Activated naive CD8-positive, alpha-beta T cell (primary cell): ENCODE results near the gene YWHAQ.
"Not testable (repeated sequence)": the region's sequence is repeated elsewhere in the genome, so short reads cannot be mapped to it uniquely, and the experiment has no call there.

ENCODE experiments used
- H3K27ac Mint-ChIP-seq: one replicate; pipeline ENCODE4 v1.8.0; 2021; ENCODE audit warnings: mixed read lengths
- H3K27me3 Mint-ChIP-seq: one replicate; pipeline ENCODE4 v1.8.0; 2021; ENCODE audit warnings: mixed read lengths
- H3K36me3 Mint-ChIP-seq: one replicate; pipeline ENCODE4 v1.8.0; 2021; ENCODE audit warnings: mixed read lengths
- H3K4me1 Mint-ChIP-seq: one replicate; pipeline ENCODE4 v1.8.0; 2021; ENCODE audit warnings: low read depth, mixed read lengths
- H3K4me3 Mint-ChIP-seq: one replicate; pipeline ENCODE4 v1.8.0; 2021; ENCODE audit warnings: mild to moderate bottlenecking, mixed read lengths
- H3K9me3 Mint-ChIP-seq: one replicate; pipeline ENCODE4 v1.8.0; 2021; ENCODE audit warnings: low read depth, mixed read lengths

Gene YWHAQ

DNA sequence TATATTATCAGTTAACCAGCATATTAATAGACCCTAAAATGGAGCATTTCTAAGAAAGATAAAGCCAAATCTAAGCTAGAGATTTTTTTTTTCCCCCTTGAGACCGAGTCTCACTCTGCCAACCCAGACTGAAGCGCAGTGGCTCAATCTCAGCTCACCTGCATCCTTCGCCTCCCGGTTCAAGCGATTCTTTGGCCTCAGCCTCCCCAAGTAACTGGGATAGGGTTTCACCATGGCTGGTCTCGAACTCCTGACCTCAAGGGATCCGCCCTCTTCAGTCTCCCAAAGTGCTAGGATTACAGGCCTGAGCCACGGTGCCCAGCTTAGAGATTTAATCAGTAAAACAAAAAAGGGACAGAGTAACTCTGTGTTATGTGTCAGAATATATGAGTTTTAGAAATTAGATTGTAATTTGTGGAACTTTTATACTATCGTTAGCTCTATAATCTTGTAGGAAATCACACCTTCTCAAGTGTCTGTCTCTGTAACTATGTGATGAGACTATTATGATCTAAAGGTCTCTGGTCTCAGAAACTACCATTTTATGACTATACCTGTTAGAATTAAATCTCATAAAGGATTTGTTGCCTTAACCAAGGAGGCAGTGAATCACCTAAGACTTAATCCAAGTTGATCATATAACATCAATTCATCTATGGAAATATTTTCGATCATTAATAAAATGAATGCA, 34.0 kb downstream of the YWHAQ start:
- H3K27me3 Mint-ChIP-seq = no peaks in the 10 kb centered on the region
- H3K27ac Mint-ChIP-seq = peak overlapping the region; percentile 95
- peak overlapping the region; percentile 57 for H3K4me3 Mint-ChIP-seq
- H3K36me3 Mint-ChIP-seq = peaks cover 25% of the 10 kb centered on the region
- peaks cover 57% of the 10 kb centered on the region for H3K4me1 Mint-ChIP-seq
- H3K9me3 Mint-ChIP-seq = peaks cover 9% of the 10 kb centered on the region

DNA sequence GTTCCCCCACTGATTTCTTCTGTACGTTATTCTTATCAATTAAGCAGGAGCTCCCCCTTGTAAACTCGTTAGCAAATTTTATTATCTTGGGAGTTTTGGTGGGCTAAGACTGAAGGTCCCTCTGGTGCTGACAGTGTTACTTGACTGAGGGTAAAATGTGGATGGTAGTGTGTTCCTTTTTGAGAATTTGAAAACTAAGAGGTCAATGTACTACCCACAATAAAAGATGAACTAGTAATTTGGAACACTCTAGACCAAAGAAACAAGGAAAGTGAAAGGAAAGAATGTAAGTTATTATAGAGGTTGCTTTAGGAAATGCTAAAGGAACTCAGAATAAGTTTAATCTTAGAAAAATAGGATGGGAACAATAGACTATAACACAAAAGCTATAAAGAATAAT, 35.1 kb downstream of the YWHAQ start:
- Mint-ChIP-seq H3K4me3 (peak overlapping the region; percentile 70), H3K9me3 (peaks cover 9% of the 10 kb centered on the region), H3K27me3 (no peaks in the 10 kb centered on the region), H3K4me1 (peaks cover 67% of the 10 kb centered on the region), H3K36me3 (peaks cover 27% of the 10 kb centered on the region), H3K27ac (peak overlapping the region; percentile 95)

GRCh38 chr2:9595256-9595655, 35.5 kb downstream of the YWHAQ start:
- H3K27ac Mint-ChIP-seq = peak overlapping the region; percentile 95
- not testable (repeated sequence) for H3K27me3 Mint-ChIP-seq, H3K9me3 Mint-ChIP-seq
- peaks cover 71% of the 10 kb centered on the region for H3K4me1 Mint-ChIP-seq
- H3K4me3 Mint-ChIP-seq = peak overlapping the region; percentile 64
- peaks cover 27% of the 10 kb centered on the region for H3K36me3 Mint-ChIP-seq

GRCh38 chr2:9594366-9595054, 36.3 kb downstream of the YWHAQ start:
- Mint-ChIP-seq H3K4me1 (peaks cover 70% of the 10 kb centered on the region), H3K27me3 (no peaks in the 10 kb centered on the region), H3K9me3 (peaks cover 1% of the 10 kb centered on the region), H3K4me3 (peak overlapping the region; percentile 64), H3K27ac (peak overlapping the region; percentile 95), H3K36me3 (peaks cover 24% of the 10 kb centered on the region)

DNA sequence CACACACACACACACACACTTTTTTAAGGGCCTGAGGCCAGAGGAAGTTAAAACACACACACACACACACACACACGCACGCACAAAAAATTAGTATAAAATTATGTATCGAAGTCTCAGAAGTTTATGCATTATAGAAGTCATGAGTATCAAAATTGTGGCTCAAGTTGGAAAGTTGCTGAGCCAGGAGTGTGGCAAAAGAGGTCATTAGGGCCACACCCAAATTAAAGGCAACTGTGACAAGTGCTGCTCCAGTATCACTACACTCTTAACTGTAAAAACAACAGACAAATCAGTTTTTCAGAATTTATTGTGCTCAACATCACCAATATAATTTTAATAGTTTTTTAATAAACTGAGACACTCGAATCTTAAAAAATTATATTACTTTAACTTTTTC, 36.9 kb downstream of the YWHAQ start:
- H3K27me3 Mint-ChIP-seq = no peaks in the 10 kb centered on the region
- H3K36me3 Mint-ChIP-seq = peaks cover 18% of the 10 kb centered on the region
- no peaks in the 10 kb centered on the region for H3K9me3 Mint-ChIP-seq
- peak overlapping the region; percentile 95 for H3K27ac Mint-ChIP-seq
- H3K4me1 Mint-ChIP-seq = peaks cover 67% of the 10 kb centered on the region
- peak overlapping the region; percentile 64 for H3K4me3 Mint-ChIP-seq

DNA sequence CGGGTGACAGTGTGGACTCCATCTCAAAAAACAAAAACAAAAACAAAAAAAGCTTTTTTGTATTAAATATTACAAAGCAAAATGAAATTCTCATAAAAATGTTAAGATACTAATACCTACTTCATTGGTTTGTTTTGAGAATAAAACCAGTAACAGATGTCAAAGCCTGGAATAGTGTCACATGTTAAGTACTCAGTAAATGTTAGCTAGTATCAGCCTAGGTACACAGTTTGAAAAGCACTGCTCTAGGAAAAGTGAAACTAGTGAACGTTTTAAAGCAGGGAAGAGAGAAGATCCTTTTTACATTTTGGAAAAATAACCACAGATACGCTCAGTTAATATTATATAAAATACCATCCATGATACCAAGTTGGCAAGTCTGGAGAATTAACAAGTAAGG, 38.1 kb downstream of the YWHAQ start:
- no peaks in the 10 kb centered on the region for H3K9me3 Mint-ChIP-seq
- no peaks in the 10 kb centered on the region for H3K27me3 Mint-ChIP-seq
- H3K27ac Mint-ChIP-seq = peak overlapping the region; percentile 91
- peak overlapping the region; percentile 28 for H3K4me3 Mint-ChIP-seq
- H3K4me1 Mint-ChIP-seq = peaks cover 59% of the 10 kb centered on the region
- H3K36me3 Mint-ChIP-seq = peaks cover 15% of the 10 kb centered on the region

- no peaks in the 10 kb centered on the region for H3K9me3 Mint-ChIP-seq
- H3K4me1 Mint-ChIP-seq = peaks cover 45% of the 10 kb centered on the region
- peak overlapping the region; percentile 91 for H3K27ac Mint-ChIP-seq
- H3K27me3 Mint-ChIP-seq = no peaks in the 10 kb centered on the region
- H3K4me3 Mint-ChIP-seq = peak overlapping the region; percentile 20
- peaks cover 16% of the 10 kb centered on the region for H3K36me3 Mint-ChIP-seq
Observed at GRCh38 chr2:9590641-9591040, 40.2 kb downstream of the YWHAQ start.

DNA sequence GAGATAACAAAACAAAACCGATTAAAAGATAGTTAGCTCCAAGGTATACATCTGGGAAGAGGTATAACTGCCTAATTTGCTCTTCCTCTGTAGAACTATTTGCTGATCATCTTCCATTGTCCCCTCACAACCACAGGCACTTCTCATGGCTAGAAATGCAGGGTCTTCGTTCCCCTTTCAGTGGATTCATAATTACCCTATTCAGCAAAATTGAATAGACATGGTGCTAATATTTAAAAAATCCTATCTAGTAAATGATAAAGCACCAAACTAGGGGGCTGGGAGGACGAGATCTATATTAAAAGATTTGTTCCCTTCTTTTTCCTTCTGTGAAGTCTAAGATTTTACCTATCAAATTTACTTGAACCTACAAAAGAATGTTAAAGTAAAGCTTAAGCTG, 44.3 kb downstream of the YWHAQ start:
- H3K27ac Mint-ChIP-seq = peak overlapping the region; percentile 46
- no peak overlapping the region for H3K4me3 Mint-ChIP-seq
- no peaks in the 10 kb centered on the region for H3K27me3 Mint-ChIP-seq
- H3K36me3 Mint-ChIP-seq = peaks cover 17% of the 10 kb centered on the region
- H3K9me3 Mint-ChIP-seq = no peaks in the 10 kb centered on the region
- H3K4me1 Mint-ChIP-seq = peaks cover 25% of the 10 kb centered on the region

DNA sequence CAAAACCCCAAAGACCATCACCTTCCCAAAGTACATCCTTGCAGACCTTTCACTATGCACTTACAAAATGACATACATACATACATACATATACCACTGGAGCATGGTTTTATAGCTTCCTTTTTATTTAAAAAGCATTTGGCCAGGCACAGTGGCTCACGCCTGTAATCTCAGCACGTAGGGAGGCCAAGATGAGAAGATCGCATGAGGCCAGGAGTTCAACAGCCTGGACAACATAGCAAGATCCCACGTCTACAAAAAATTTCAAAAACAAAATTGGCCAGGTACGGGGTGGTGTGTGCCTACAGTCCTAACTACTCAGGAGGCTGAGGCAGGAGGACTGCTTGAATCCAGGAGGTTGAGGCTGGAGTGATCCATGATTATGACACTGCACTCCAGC, 45.3 kb downstream of the YWHAQ start:
- Mint-ChIP-seq H3K36me3 (peaks cover 20% of the 10 kb centered on the region), H3K27me3 (no peaks in the 10 kb centered on the region), H3K9me3 (no peaks in the 10 kb centered on the region), H3K4me1 (peaks cover 15% of the 10 kb centered on the region), H3K27ac (peak overlapping the region; percentile 58), H3K4me3 (no peak overlapping the region)

DNA sequence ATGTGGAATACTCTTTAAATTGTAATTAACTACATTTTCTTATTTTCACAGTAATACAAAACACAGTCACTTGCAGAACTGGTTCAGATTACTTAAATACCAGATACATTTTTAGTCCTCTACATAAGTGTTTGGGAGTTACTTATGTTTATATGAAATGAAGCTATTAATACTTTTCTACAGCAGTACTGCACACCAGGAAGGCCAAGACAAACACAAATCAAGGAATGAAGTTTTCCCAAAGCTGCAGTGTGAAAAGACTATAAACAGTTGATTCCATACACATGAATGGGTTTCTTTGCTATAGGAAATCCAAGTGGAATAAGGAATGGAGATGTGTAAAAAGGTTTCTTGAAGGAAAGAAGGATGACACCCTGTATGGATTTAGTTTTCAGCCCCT, 45.9 kb downstream of the YWHAQ start:
- not testable (repeated sequence) for H3K9me3 Mint-ChIP-seq, H3K4me3 Mint-ChIP-seq, H3K4me1 Mint-ChIP-seq, H3K27me3 Mint-ChIP-seq
- Mint-ChIP-seq H3K27ac (peak overlapping the region; percentile 58), H3K36me3 (peaks cover 20% of the 10 kb centered on the region)

- H3K4me1 Mint-ChIP-seq = peaks cover 6% of the 10 kb centered on the region
- H3K4me3 Mint-ChIP-seq = no peak overlapping the region
- no peaks in the 10 kb centered on the region for H3K27me3 Mint-ChIP-seq
- H3K9me3 Mint-ChIP-seq = no peaks in the 10 kb centered on the region
- peaks cover 14% of the 10 kb centered on the region for H3K36me3 Mint-ChIP-seq
- H3K27ac Mint-ChIP-seq = no peak overlapping the region
Observed at GRCh38 chr2:9582624-9583023, 48.2 kb downstream of the YWHAQ start.

DNA sequence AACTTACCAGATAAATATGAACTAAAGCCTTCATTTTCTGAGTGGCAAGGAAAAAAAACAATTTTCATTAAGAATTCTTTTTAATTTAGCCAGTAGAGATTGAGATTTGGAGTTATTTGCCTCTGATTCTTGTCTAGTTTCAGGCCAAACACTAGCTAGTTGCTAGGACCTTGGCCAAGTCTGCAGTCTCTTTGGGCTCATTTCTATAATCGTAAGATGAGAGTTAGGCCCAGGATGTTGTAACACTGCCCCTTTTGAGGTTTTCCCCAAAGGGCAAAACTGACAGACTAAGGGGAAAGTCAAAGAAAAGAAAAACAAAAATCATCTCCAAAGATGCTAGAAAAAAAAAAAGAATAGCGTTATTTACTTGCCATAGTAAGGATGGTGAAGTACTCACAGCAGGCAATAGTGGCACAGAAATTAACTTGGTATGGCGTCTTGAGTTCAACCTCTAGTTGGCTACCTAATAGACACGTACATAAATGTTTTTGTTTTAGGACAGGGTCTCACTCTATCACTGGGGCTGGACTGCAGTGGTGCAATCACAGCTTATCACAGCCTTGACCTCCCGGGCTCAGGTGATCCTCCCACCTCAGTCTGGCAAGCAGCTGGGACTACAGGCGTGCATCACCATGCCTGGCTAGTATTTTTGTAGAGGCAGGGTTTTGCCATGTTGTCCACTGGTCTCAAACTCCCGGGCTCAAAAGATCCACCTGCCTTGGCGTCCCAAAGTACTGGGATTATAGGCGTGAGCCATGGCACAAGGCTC, 52.1 kb downstream of the YWHAQ start:
- Mint-ChIP-seq H3K4me1 (peaks cover 4% of the 10 kb centered on the region), H3K27me3 (no peaks in the 10 kb centered on the region), H3K36me3 (peaks cover 9% of the 10 kb centered on the region), H3K9me3 (no peaks in the 10 kb centered on the region), H3K27ac (no peak overlapping the region), H3K4me3 (no peak overlapping the region)

GRCh38 chr2:9574331-9574730, 56.5 kb downstream of the YWHAQ start:
- Mint-ChIP-seq H3K4me1 (peaks cover 2% of the 10 kb centered on the region), H3K27ac (no peak overlapping the region), H3K27me3 (no peaks in the 10 kb centered on the region), H3K36me3 (no peaks in the 10 kb centered on the region), H3K9me3 (no peaks in the 10 kb centered on the region), H3K4me3 (no peak overlapping the region)

- H3K27ac Mint-ChIP-seq = no peak overlapping the region
- H3K4me3 Mint-ChIP-seq = no peak overlapping the region
- H3K4me1 Mint-ChIP-seq = peaks cover 2% of the 10 kb centered on the region
- H3K9me3 Mint-ChIP-seq = no peaks in the 10 kb centered on the region
- no peaks in the 10 kb centered on the region for H3K27me3 Mint-ChIP-seq
- no peaks in the 10 kb centered on the region for H3K36me3 Mint-ChIP-seq
Observed at GRCh38 chr2:9573840-9574239, 57.0 kb downstream of the YWHAQ start.

DNA sequence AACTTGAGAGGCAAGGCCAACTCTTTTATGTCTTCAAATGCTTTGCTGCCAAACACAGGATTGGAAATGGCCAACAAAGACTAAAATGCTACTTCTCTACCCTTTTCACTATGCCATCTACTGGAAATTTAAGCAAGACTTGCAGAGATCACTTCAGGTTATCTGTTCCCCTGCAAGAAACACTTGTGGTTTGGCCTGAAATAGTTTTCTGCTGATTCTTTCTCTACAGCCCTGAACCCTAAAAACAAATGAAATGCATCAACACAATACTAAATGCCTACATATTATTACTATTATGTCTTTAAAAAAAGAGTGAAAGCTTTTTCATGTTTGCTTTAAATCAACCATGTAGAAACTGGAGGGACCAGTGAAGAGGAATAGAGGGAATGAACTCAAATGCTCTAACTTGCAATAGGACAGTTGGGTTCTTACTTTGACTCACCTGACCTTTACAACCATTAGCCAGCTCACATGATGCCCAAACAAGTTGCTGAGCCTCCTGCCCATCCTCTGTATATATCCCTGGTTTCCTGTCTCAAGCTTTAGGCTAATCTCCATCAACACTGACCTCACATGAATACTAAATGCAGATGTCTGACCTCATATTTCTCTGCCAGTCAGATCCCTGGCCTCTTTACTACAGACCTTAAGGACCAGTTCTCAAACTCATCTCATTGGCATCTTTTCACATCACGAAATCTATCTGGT, 57.6 kb downstream of the YWHAQ start:
- Mint-ChIP-seq H3K4me1 (peaks cover 2% of the 10 kb centered on the region), H3K27me3 (no peaks in the 10 kb centered on the region), H3K4me3 (no peak overlapping the region), H3K36me3 (no peaks in the 10 kb centered on the region), H3K27ac (no peak overlapping the region), H3K9me3 (no peaks in the 10 kb centered on the region)
